Measurements from ENCODE around the gene SLC9A9.

The SLC9A9 gene

GRCh38 chr3:143596957-143597642, 251.2 kb downstream of the SLC9A9 start:
- Histone ChIP-seq H3K27ac (replicated peaks) (no peak overlapping the region), H3K4me3 (replicated peaks; ENCODE audit: insufficient read depth, low read length) (no peak overlapping the region), H3K27me3 (ENCODE audit: insufficient read depth, poor library complexity, severe bottlenecking) (peaks cover 2% of the 10 kb centered on the region)
- no peak for TF ChIP-seq GABPA (IDR thresholded peaks at IDR 0.05; ENCODE audit: low read depth)
- TF ChIP-seq, protein P1, sequence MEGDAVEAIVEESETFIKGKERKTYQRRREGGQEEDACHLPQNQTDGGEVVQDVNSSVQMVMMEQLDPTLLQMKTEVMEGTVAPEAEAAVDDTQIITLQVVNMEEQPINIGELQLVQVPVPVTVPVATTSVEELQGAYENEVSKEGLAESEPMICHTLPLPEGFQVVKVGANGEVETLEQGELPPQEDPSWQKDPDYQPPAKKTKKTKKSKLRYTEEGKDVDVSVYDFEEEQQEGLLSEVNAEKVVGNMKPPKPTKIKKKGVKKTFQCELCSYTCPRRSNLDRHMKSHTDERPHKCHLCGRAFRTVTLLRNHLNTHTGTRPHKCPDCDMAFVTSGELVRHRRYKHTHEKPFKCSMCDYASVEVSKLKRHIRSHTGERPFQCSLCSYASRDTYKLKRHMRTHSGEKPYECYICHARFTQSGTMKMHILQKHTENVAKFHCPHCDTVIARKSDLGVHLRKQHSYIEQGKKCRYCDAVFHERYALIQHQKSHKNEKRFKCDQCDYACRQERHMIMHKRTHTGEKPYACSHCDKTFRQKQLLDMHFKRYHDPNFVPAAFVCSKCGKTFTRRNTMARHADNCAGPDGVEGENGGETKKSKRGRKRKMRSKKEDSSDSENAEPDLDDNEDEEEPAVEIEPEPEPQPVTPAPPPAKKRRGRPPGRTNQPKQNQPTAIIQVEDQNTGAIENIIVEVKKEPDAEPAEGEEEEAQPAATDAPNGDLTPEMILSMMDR (IDR thresholded peaks at IDR 0.05; ENCODE audit: insufficient read depth, low read length): no peak
- no peak for TF ChIP-seq SPI1 (IDR thresholded peaks at IDR 0.05; ENCODE audit: borderline replicate concordance, low read depth)
- no peak for DNase-seq (ENCODE audit: low read depth in 1 of 2, low spot score in 1 of 2)

- Histone ChIP-seq H3K27ac (replicated peaks) (no peak overlapping the region), H3K4me3 (replicated peaks; ENCODE audit: insufficient read depth, low read length) (no peak overlapping the region), H3K27me3 (ENCODE audit: insufficient read depth, poor library complexity, severe bottlenecking) (peaks cover 2% of the 10 kb centered on the region)
- no peak for DNase-seq (ENCODE audit: low read depth in 1 of 2, low spot score in 1 of 2)
- TF ChIP-seq POLR2AphosphoS5 (IDR thresholded peaks at IDR 0.05; ENCODE audit: low read depth) (no peak), SPI1 (IDR thresholded peaks at IDR 0.05; ENCODE audit: borderline replicate concordance, low read depth) (peak; percentile 91)
These were observed 252.7 kb downstream of the SLC9A9 start for GRCh38 chr3:143595456-143596077.

- Histone ChIP-seq H3K27me3 (ENCODE audit: insufficient read depth, poor library complexity, severe bottlenecking) (peaks cover 2% of the 10 kb centered on the region), H3K4me3 (replicated peaks; ENCODE audit: insufficient read depth, low read length) (no peak overlapping the region), H3K27ac (replicated peaks) (no peak overlapping the region)
- TF ChIP-seq SPI1 (IDR thresholded peaks at IDR 0.05; ENCODE audit: borderline replicate concordance, low read depth) (no peak), GABPA (IDR thresholded peaks at IDR 0.05; ENCODE audit: low read depth) (no peak), POLR2AphosphoS5 (IDR thresholded peaks at IDR 0.05; ENCODE audit: low read depth) (no peak), REST (IDR thresholded peaks at IDR 0.05; ENCODE audit: insufficient replicate concordance, low read depth) (no peak)
- TF ChIP-seq, protein P1 (IDR thresholded peaks at IDR 0.05; ENCODE audit: insufficient read depth, low read length): no peak
- no peak for DNase-seq (ENCODE audit: low read depth in 1 of 2, low spot score in 1 of 2)
These were observed 254.1 kb downstream of the SLC9A9 start for GRCh38 chr3:143594206-143594605.

- no peaks in the 10 kb centered on the region for H3K27me3 ChIP-seq (ENCODE audit: insufficient read depth, poor library complexity, severe bottlenecking)
- TF ChIP-seq, protein P1 (IDR thresholded peaks at IDR 0.05; ENCODE audit: insufficient read depth, low read length): no peak
- TF ChIP-seq SPI1 (IDR thresholded peaks at IDR 0.05; ENCODE audit: borderline replicate concordance, low read depth) (no peak), POLR2AphosphoS5 (IDR thresholded peaks at IDR 0.05; ENCODE audit: low read depth) (no peak), GABPA (IDR thresholded peaks at IDR 0.05; ENCODE audit: low read depth) (no peak), REST (IDR thresholded peaks at IDR 0.05; ENCODE audit: insufficient replicate concordance, low read depth) (no peak)
- no peak overlapping the region for H3K4me3 ChIP-seq (replicated peaks; ENCODE audit: insufficient read depth, low read length)
- DNase-seq (ENCODE audit: low read depth in 1 of 2, low spot score in 1 of 2): no peak
- H3K27ac ChIP-seq (replicated peaks): no peak overlapping the region
These were observed 257.6 kb downstream of the SLC9A9 start for GRCh38 chr3:143590660-143591059.

All from HL-60 (cell line).